ENCODE data around the gene MUC5AC.

The MUC5AC gene

DNA sequence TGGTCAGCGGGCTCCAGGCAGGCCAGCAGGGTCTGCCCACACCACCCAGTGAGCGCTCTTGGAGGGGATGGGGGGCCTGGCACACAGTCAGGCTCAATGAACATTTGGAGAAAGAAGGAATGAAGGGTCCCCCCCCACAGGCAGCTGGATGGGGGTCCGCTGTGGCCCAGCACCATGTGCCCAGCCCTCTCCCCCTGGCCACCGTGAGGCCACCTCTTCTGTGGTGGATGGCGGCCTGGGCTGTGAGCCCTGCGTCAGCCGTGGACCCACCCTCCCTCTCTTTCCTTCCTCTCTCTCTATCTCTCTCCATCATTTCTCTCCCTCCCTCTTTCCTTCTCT is 35.1 kb upstream of the MUC5AC start:
- DNase-seq = no peak

DNA sequence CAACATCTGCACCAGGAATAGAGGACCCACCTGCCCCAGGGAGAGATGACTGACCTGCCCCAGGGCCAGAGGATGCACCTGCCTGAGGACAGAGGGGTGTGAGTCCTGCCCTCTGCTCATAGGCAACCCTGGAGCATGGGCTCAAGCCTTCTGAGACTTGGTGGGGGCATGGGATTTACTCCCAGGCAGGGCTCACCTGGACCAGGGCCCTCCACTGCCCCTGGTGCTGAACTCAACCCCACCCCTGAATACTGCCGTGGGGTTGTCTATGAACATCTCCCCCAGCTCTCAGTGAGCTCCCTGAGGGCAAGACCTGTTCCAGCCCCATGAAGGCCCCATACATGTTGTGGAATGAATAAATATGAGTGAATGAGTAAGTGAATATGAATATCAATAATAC is 33.8 kb upstream of the MUC5AC start:
- DNase-seq = no peak

DNA sequence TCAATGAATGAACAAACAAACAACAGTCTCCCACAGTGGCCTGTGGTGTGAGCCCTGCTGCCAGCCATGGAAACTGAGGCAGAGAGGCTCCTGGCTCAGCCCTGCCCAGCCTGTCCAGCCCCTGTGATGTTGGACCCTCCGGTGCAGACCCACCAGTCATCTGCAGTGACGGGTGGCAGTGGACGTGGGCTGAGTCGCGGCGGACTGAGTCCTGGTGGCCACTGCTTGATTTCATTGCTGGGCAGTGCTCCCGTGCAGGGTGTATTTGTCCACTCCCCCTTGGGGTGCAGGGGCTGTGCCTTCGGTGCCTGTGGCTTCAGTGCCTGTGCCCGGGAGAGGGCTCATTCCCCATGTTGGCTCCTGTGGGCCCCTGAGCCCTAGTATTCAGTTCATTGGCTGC is 31.9 kb upstream of the MUC5AC start:
- DNase-seq = no peak

DNA sequence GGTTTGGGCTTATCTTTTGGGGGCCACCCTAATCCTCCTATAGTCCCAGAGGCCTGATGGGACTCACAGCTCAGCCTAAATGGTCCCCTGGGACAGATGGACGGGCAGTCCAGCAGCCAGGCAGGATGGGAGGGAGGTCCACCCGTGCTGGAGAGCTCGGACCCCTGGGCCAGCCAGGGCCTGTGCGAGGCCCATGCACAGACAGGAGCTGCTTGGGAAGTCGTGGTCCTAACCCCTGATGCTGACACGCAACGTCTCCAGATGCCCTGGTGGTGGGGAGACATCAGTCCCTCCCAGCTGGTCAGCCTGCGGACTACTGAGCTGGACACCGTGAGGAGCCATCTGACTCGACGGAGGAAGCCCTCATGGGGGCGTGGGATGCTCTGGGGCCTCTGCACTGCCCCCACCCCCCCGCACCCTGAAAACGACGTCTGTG is 31.2 kb upstream of the MUC5AC start:
- no peak for DNase-seq

DNA sequence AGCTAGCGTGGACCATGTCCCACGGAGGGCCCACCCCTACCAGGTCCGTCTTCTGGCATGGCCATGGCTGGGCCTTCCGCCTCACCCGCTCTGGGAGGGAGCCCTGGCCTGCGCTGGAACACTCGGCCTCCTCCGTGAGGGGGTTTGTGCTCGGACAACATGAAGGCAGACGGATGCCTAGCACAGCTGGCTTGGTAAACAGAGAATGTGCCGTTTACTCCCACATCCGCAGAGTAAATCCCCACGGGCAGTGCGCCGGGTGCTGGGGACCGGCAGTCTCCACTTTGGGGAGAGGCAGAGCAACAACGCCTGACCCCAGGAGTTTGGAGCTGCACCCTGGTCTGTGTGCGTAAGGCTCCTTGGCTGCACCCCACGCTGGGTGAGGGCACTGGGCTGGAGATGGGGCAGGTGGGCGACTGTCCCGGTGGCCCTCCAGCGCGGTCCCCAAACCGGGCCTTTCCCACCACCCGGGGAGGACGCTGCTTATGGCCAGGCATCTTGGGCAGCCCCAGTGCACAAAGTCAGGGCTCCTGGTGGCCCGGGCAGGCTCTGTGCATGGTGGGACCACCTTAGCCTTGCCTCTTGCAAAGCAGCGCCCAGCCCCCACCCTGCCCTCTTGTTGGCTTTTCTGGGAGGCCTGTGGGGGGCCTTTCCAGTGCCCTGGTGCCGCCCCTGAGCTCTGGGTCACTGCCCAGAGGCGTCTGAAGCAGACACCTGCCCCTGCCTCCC is 30.7 kb upstream of the MUC5AC start:
- no peak for DNase-seq

DNA sequence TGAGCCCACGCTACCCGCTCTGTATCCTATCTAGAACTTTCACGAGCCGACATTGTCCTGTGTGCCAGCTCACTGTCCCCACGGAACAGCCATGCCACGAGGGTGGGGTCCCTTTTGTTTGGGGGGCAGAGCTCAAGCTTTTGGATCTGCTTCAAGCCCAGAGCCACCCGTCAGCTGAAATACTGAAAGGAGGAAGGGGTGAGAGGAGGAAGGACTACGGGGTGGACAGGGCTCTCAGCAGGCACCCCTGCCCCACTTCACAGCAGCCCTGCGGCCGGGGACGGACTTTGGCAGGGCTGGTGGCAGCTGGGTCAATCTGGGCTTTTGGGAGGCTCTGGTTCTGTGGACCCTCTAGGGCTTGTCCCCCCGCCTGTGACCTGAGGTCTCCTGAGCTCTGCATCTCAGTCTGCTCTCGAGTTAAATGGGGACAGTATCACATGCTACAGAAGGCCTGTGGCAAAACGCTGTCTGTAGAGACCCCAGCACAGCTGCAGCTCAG is 30.0 kb upstream of the MUC5AC start:
- no peak for DNase-seq

DNA sequence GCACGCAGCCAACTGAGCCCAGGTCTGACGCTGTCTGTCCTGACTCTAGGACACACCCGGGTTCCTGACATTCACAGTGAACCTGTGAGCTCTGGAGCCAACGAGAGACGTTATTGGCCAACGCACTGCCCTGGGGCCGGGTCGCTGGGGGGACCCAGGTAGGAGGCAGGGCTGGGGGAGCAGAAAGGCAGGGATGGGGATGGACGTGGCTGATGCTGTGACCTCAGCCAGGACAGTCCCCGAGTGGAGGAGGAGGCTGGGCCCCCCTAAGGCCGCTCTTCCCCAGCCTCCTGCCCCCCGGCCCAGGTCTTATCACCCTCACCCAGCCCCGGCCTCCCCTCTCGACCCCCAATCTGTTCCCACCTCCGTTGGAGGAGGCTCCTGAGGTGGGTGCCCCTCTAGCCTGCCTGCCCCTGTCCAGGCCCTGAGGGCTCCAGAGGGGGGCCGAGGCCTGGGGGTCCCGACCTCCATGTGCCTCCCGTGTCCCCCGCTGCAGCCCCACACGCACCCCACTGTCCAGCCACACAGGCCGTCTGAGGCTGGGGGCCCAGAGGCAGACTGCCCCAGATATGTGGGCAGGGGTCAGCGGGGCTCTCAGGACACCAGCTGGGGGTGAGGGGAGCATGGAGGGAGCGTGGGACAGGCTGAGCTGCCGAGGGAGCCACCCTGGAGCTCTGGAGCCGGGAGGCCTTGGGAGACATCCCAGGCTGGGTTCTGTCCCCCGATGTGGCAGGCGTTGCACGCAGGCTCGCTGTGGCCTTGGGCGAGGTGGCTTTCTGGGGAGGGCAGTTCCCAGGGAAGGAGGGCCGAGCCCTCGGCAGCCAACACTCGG is 29.2 kb upstream of the MUC5AC start:
- no peak for DNase-seq

DNA sequence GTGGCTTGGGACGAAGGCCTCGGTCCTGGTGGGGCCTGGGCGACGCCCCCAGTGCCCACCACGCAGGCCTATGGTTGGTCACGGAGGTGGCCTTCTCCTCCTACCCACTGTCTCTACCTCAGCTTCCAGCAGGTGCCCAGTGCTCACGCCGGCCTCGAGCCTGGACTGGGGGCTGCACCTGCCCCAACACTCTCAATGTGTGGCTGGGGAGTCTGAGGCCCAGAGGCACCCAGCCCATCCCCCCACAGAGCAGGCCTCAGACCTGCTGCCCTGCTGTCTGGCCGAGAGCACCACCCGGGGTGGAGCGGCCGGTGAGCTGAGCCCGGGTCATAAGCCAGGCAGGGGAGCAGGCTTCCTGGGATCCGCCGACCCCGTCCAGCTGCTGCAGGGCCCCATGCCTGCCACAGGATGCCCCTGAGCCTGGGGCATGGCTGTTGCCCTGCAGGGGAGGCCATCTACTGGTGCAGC is 28.6 kb upstream of the MUC5AC start:
- DNase-seq = no peak

DNA sequence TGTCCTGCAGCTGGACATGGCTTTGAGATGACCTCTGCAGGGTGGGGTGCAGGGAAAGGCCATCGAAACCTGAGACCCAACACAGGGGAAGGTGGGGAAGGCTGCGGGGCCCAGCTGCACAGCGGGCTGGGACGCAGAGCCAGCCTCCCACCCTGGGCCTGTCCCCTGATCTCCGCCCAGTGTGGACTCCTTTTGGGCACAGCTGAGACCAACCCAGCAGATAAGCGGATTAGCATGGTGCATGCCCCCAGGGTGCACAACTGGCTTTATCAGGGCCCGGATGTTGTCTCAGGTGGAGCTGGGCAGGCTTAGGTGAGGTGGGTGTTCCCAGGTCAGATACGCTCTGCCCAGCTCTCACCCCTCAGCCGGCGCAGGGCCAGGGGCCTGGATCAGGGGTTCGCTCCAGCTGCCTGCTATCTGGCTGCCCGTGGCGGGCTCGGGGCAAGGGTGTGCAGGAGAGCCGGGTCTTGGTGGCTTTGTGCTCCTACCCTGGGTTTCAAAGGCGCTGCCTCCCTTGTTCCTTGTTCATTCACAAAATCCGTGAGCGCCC is 28.1 kb upstream of the MUC5AC start:
- no peak for DNase-seq

DNA sequence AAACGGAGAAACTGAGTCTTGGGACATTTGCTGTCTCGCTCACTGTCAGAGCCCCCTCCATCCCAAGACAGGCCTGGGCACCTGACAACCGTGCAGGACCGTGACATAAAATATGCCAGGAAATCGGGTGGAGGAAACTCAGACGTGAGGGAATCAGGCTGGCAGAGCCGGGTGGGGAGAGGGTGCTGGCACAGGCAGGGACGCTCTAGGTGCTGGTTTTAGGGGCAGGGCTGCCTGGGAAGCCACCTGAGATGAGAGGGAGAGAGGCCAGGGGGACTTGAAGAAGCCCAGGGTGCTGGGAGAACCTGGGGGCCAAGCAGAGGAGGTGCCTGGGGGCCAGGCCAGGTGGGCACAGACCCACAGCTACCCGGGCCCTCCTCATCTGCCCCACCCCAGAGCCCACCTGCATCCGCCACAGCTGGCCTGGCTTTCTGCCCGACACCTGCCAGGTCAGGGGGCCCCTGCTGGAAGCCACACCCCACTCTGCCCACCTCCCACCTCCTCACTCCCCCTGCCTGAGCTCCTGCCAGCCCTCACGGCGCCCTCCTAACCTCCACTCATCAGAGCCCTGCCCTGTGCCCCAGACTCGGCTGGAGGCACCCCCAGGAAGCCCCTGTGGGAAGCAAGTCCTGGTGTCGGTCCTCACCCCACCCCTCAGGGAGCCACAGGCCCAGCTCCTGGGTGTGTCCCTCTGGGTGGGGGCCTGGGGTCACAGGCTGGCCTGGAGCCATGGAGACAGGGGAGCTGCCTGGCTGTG is 27.3 kb upstream of the MUC5AC start:
- no peak for DNase-seq

DNA sequence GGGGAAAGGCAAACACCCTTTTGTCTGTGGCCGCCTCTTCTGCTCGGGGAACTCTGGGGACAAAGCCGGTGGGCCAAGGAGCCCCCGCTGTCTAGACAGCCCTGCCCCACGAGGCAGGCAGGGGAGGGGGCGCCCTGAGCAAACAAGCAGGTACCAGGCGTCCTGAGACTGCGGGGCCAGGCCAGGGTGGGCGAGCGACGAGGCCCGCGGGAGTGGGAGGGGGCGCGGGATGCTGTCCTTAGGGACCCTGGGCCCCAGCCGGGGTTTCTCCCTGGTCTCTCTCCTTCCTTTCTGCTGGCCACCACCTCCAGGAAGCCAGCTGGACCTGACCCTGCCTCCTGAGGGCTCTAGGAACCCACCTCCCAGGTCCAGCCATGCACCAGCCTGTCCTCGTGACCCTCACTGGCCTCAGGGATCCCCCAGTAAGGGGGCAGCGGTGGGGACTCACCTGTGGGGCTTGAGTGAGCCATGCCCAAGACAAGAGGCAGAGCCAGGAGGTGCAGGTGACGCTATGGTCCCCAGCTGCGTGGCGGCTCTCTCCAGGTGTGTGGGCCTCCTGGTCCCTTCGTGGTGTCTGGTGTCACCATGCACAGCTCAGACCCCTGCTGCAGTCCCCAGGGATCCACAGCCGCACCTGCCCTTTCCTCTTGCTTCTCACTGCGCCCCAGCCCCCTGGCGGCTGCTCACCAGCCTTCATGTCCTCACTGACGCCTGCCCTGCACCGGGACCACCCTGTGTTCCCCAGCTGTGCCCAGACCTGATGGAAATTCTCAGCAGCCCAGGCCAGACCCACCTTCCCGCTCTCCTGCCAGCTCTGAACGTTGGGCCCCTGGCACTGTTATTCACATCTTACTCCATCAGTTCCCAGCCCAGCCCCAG is 26.5 kb upstream of the MUC5AC start:
- DNase-seq = no peak

DNA sequence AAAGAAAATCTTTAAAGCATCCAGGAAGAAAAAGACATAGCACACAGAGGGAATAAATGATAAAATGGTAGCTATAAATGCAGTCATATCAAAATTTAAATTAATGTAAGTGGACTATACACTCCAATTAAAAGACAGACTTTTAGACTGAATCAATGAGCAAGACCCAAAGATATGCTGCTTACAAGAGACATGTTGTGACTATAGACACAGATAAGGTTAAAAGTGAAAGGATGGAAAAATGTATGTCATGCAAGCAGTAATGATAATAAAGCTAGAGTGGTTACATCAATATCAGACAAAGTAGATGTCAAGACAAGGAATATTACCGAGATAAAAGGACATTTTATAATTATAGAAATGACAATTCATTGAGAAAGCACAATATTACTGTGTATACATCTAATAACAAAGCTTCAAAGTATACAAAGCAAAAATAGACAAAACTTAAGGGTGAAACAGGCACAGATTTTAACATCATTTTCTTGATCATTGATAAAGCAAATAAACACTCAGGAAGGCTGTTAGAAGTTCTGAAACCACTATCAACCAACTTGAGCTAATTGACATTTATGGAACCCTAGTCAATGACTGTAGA is 22.8 kb upstream of the MUC5AC start:
- no peak for DNase-seq

DNA sequence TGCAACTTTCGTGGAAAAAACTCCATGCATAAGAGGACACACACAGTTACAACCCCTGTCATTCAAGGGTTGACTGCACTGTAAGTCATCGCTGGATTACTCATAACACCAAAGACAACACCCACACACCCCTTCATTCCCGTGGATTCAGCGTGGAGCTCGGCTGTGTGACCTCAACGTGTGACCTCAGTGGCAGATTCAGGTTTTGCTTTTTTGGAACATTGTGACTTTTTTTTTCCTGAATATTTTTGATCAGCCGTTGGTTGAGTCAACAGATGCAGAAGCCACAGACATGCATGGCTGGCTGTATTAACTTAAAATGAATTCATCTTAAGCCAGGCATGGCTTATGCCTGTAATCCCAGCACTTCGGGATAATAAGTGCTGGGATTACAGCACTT is 19.7 kb upstream of the MUC5AC start:
- no peak for DNase-seq

DNA sequence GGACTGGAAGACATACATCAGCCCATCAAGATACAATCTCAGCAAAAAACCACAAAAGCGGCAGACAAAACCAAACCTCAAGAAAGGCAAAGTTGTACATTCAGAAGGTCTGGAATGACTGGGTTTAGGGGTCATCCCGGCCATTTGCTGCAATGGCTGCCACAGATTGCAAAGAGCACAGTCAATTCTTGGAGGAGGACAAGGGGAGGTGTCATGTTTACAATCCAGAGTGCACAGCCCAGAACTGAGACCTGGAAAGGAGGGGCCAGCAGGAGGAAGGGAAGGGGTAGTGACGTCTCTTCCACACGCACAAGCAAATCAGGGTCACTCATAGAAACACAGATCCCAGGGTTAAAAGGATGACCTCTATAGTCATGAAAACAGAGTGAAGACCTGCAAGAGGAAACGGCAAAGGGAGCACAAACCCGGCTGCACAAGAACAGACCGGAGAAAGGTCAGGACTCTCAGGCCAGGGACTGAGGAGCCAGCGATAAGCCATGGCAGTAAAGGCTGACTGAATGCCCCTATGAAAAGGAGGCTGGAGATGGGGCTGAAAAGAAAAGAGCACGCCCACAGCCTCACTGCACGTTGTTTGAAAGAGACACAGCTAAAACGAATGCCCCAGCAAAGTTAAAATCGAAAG is 18.2 kb upstream of the MUC5AC start:
- no peak for DNase-seq

DNA sequence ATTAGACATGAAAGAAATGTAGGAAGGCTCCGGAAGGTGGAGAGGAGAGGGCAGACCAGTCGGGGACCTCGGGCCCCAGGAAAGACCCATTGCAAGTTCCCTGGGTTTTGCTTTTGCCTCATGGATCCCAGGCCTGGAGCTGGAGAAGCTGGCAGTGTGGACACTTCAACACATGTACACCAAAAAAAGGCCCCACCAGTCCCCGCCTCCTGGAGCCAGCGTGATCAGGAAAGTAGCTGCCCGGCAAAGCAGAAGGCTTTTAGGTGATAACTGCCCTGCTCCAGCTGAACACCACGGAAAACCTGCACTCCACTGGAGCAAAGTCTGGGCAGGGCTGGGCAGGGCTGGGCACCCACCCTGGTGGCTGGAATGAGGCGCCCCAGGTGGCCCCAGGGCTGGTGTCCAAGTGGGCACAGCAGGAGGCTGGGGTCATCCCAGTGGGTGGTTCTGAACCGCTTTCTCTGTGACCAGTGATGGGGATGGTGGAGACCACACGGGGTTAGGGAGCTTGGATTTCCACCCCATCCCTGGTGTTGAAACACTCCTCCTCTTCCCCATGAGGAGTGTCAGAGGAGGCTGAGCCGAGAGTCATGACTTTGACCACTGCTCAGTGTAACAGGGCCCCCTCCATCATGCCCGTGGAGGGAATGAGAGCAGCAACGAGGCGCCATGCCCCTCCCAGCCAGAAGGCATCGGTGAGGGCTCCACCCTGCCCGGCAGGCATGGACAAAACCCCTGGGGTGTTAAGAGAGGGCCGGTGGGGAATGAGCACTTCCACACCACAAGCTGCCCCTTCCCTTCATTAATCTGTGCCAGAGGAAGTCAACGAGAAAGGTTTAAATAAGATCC is 16.9 kb upstream of the MUC5AC start:
- no peak for DNase-seq

DNA sequence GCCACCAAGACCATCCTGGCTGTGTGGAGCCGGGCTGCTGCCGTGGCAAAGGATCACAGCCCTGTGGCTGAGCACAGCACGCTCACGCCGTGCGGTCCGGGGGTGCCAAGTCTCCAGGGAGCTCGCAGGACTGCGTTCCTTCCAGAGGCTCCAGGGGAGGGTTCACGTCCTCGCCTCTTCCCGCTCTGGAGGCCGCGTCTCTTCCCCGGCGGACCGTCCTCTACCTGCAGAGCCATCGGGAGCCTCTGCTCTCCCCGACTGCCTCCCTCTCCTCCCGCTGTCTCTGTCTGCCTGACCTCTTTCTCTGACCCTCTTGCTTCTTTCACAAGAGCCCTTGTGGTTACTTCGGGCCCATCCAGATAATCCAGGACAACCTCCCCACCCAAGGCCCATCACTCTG is 11.4 kb upstream of the MUC5AC start:
- no peak for DNase-seq

DNA sequence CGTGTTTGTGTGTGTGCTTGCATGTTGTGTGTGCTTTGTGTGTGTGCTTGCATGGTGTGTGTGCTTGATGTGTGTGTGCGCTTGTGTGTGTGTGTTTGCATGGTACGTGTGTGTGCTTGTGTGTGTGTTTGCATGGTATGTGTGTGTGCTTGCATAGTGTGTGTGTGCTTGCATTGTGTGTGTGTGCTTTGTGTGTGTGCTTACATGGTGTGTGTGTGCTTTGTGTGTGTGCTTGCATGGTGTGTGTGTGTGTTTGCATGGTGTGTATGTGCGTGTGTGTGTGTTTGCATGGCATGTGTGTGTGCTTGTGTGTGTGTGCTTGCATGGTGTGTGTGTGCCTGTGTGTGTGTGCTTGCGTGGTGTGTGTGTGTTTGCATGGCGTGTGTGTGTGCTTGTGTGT is 10.0 kb upstream of the MUC5AC start:
- no peak for DNase-seq

DNA sequence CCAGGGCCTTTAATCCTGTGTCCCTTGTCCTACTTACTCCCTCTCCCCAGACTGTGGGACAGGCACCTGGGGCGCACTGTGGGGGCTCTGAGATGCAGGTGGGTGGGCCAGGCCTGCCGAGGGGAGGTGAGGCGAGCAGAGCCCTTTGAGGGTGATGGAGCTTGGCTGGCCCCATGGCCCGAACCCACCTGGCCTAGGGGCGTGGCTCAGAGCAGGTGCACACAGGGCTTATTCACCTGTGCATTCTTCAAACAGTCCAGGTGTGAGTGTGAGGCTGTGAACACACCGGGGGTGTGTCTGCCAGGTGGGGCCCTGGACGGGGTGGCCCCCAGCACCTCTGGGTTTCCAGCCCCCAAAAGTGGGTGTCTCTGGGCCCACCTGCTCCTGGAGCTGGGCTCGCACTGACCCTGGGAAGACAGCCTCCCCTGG is 9.0 kb upstream of the MUC5AC start:
- no peak for DNase-seq

DNA sequence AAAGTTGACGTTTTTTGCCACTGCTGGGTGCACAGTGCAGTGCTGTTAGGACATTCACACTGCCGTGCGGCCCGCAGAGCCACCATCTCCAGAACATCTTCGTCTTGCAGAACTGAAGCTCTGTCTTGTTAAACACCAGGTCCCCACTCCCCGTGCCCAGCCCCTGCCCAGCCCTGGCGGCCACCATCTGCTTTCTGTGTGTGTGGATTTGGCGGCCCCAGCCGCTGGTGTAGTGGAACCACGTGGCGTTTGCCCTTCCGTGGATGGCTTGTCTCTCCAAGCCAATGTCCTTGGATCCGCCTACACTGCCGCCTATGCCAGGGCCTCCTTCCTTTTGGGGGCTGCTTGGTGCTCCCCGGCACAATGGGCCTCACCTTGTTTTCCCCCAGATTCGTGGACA is 8.2 kb upstream of the MUC5AC start:
- no peak for DNase-seq

DNA sequence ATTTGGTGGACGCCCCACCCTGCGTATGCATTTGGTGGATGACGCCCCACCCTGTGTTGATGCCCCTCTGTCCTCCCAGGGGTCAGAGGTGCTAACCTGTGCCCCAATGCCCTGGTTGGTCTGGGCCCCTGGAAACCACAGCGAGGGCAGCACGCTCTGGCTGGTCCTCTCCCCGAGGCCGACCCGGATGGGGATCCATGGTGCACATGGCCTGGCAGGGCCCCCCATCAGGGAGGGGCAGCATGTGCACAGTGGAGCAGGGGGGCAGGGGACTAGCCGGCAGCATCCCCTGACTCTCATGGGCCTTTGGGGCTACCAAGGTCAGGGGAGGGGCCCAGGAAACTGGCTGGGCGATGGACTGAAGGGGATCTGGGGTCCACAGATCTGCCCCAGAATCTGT is 7.6 kb upstream of the MUC5AC start:
- no peak for DNase-seq

Measured in midbrain (tissue), 1 donor.